DND-41 (cell line): Measurements from ENCODE around the gene MCOLN3.

Experiments used
- EZH2 ChIP-seq: IDR thresholded peaks from 3 replicates; pipeline ENCODE4 v1.6.1; 2012; ENCODE audit warnings: borderline replicate concordance, low read depth, mild to moderate bottlenecking, moderate library complexity, low read length, inconsistent platforms; ENCODE audit not compliant: severe bottlenecking
- TF ChIP-seq, protein P1 (sequence below): IDR thresholded peaks from 2 replicates; pipeline ENCODE4 v1.5.1; 2012; ENCODE audit warnings: borderline replicate concordance, low read length, moderate library complexity, mild to moderate bottlenecking; ENCODE audit not compliant: poor library complexity, severe bottlenecking; ENCODE audit errors: extremely low read depth

DNA sequence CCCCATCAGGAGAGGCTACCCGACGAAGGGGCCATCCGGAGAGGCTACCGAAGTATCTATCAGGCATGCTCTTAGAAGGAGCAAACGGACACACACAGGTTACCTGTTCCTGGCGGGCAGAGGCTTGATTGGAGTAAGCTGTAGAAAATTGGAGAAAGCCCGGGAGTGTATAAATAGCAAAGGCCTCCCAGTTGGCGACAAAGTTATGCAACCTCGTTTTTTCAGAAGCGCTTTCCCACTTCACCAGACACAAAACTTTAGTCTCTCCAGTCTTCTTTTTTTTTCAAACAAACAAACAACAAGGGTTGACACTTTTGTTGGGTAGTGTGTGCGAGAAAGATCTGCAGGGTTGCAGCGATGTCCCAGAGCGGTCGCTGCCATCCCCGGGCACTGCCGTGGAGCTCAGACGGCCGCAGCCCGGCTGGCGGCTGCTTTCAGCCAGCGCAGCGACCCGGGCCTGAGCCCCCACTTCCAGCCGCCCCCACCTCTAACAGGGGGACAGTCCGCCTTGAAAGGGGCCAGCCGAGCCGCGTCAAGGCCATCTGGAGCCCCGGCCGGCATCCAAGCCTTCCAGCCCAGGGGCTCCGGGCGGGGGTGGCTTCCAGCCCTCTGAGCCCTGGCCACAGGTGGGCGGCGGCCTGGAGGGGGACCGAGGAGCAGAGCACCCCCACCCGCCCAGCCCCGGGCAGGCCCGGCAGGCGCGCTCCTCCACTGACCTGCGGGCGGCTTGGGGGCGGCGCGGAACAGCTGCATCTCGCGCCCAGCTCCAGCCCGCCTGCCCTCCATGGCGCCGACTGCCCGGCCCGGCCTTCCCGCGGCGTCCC is 616 bp downstream of the MCOLN3 start:
- TF ChIP-seq, protein P1, sequence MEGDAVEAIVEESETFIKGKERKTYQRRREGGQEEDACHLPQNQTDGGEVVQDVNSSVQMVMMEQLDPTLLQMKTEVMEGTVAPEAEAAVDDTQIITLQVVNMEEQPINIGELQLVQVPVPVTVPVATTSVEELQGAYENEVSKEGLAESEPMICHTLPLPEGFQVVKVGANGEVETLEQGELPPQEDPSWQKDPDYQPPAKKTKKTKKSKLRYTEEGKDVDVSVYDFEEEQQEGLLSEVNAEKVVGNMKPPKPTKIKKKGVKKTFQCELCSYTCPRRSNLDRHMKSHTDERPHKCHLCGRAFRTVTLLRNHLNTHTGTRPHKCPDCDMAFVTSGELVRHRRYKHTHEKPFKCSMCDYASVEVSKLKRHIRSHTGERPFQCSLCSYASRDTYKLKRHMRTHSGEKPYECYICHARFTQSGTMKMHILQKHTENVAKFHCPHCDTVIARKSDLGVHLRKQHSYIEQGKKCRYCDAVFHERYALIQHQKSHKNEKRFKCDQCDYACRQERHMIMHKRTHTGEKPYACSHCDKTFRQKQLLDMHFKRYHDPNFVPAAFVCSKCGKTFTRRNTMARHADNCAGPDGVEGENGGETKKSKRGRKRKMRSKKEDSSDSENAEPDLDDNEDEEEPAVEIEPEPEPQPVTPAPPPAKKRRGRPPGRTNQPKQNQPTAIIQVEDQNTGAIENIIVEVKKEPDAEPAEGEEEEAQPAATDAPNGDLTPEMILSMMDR, result no peak
- no peak for TF ChIP-seq EZH2
